ENCODE data around the gene PSMD9.

Gene PSMD9

GRCh38 chr12:121899590-121899989, 11.0 kb downstream of the PSMD9 start:
- H3K27ac ChIP-seq (replicated peaks; ENCODE audit: low read length): no peak overlapping the region
- peaks cover 2% of the 10 kb centered on the region for H3K79me1 ChIP-seq (ENCODE audit: low read depth, low read length)
- H2BK15ac ChIP-seq (ENCODE audit: low read length): no peak overlapping the region
- no peak overlapping the region for H3K14ac ChIP-seq (ENCODE audit: low read length)
- H3K4me3 ChIP-seq (ENCODE audit: low read length in 2 of 2): no peak overlapping the region
- H4K91ac ChIP-seq (ENCODE audit: low read depth, low read length, poor library complexity): no peak overlapping the region
- H2AFZ ChIP-seq (ENCODE audit: low read length): no peak overlapping the region
- peaks cover 0 to 7% of the 10 kb centered on the region in 2 donors for H3K9me3 ChIP-seq (replicated peaks in 1 of 2; ENCODE audit: control insufficient read depth in 2 of 2, insufficient read depth in 1 of 2, low read depth in 1 of 2, low read length in 2 of 2)
- peak overlapping the region; percentile 25 for H3K4me2 ChIP-seq (ENCODE audit: insufficient read depth, low read length, poor library complexity, severe bottlenecking)
- H3K36me3 ChIP-seq (replicated peaks in 1 of 2; ENCODE audit: control insufficient read depth in 2 of 2, insufficient read depth in 2 of 2, low read length in 2 of 2): peaks cover 27 to 79% of the 10 kb centered on the region in 2 donors
- no peak for DNase-seq (ENCODE audit: low spot score)
- H3K9ac ChIP-seq (ENCODE audit: low read depth, low read length, poor library complexity): peak overlapping the region; percentile 44
- no peaks in the 10 kb centered on the region for H3K27me3 ChIP-seq (ENCODE audit: control insufficient read depth in 3 of 3, insufficient read depth in 3 of 3, low read depth in 1 of 3, low read length in 3 of 3)
- no peak overlapping the region for H2AK5ac ChIP-seq (ENCODE audit: low read depth, low read length)
- no peak overlapping the region for H2BK12ac ChIP-seq (ENCODE audit: low read length)
- no peak overlapping the region for H3K18ac ChIP-seq (ENCODE audit: low read length)
- no peak overlapping the region for H2BK5ac ChIP-seq (ENCODE audit: low read length)
- H3K23ac ChIP-seq (ENCODE audit: low read depth, low read length, poor library complexity): no peak overlapping the region
- H3K4ac ChIP-seq (ENCODE audit: low read length): no peak overlapping the region
- H3K4me1 ChIP-seq (ENCODE audit: control insufficient read depth in 2 of 2, insufficient read depth in 1 of 2, low read depth in 1 of 2, low read length in 2 of 2): no peaks in the 10 kb centered on the region
- WGBS, 2 donors (ENCODE audit: extremely low coverage in 2 of 2, insufficient read length in 2 of 2, insufficient replicate concordance in 1 of 2): no CpG with 5 or more reads among the region's 14 CpGs
- H2BK120ac ChIP-seq (ENCODE audit: low read depth, low read length): no peak overlapping the region
- no peak overlapping the region for H4K8ac ChIP-seq (ENCODE audit: low read depth, low read length)

GRCh38 chr12:121903202-121903601, 14.6 kb downstream of the PSMD9 start:
- Histone ChIP-seq H4K91ac (ENCODE audit: low read depth, low read length, poor library complexity) (no peak overlapping the region), H3K4ac (ENCODE audit: low read length) (no peak overlapping the region), H2AK5ac (ENCODE audit: low read depth, low read length) (no peak overlapping the region), H4K8ac (ENCODE audit: low read depth, low read length) (no peak overlapping the region), H3K14ac (ENCODE audit: low read length) (no peak overlapping the region), H3K4me2 (ENCODE audit: insufficient read depth, low read length, poor library complexity, severe bottlenecking) (no peak overlapping the region), H3K23ac (ENCODE audit: low read depth, low read length, poor library complexity) (no peak overlapping the region), H2BK15ac (ENCODE audit: low read length) (no peak overlapping the region), H3K4me1 (ENCODE audit: control insufficient read depth in 2 of 2, insufficient read depth in 1 of 2, low read depth in 1 of 2, low read length in 2 of 2) (no peaks in the 10 kb centered on the region), H2AFZ (ENCODE audit: low read length) (no peak overlapping the region), H3K36me3 (replicated peaks in 1 of 2; ENCODE audit: control insufficient read depth in 2 of 2, insufficient read depth in 2 of 2, low read length in 2 of 2) (peaks cover 31 to 73% of the 10 kb centered on the region in 2 donors), H3K9me3 (replicated peaks in 1 of 2; ENCODE audit: control insufficient read depth in 2 of 2, insufficient read depth in 1 of 2, low read depth in 1 of 2, low read length in 2 of 2) (peaks cover 0 to 7% of the 10 kb centered on the region in 2 donors), H2BK120ac (ENCODE audit: low read depth, low read length) (no peak overlapping the region), H3K79me1 (ENCODE audit: low read depth, low read length) (peaks cover 2% of the 10 kb centered on the region), H3K27me3 (ENCODE audit: control insufficient read depth in 3 of 3, insufficient read depth in 3 of 3, low read depth in 1 of 3, low read length in 3 of 3) (no peaks in the 10 kb centered on the region), H3K18ac (ENCODE audit: low read length) (no peak overlapping the region), H2BK12ac (ENCODE audit: low read length) (no peak overlapping the region), H3K27ac (replicated peaks; ENCODE audit: low read length) (no peak overlapping the region), H2BK5ac (ENCODE audit: low read length) (no peak overlapping the region), H3K9ac (ENCODE audit: low read depth, low read length, poor library complexity) (no peak overlapping the region), H3K4me3 (ENCODE audit: low read length in 2 of 2) (no peak overlapping the region)
- no peak for DNase-seq (ENCODE audit: low spot score)
- WGBS, 2 donors (ENCODE audit: extremely low coverage in 2 of 2, insufficient read length in 2 of 2, insufficient replicate concordance in 1 of 2): no CpG with 5 or more reads among the region's 2 CpGs

GRCh38 chr12:121905746-121906145, 17.2 kb downstream of the PSMD9 start:
- no peak overlapping the region for H3K18ac ChIP-seq (ENCODE audit: low read length)
- H4K91ac ChIP-seq (ENCODE audit: low read depth, low read length, poor library complexity): no peak overlapping the region
- H3K27ac ChIP-seq (replicated peaks; ENCODE audit: low read length): no peak overlapping the region
- no peak overlapping the region for H2BK15ac ChIP-seq (ENCODE audit: low read length)
- DNase-seq (ENCODE audit: low spot score): no peak
- H3K4me3 ChIP-seq (ENCODE audit: low read length in 2 of 2): no peak overlapping the region
- no peak overlapping the region for H2AK5ac ChIP-seq (ENCODE audit: low read depth, low read length)
- H3K4me2 ChIP-seq (ENCODE audit: insufficient read depth, low read length, poor library complexity, severe bottlenecking): no peak overlapping the region
- no peak overlapping the region for H2AFZ ChIP-seq (ENCODE audit: low read length)
- no peak overlapping the region for H2BK120ac ChIP-seq (ENCODE audit: low read depth, low read length)
- peaks cover 2% of the 10 kb centered on the region for H3K79me1 ChIP-seq (ENCODE audit: low read depth, low read length)
- WGBS, 2 donors (ENCODE audit: extremely low coverage in 2 of 2, insufficient read length in 2 of 2, insufficient replicate concordance in 1 of 2): no CpG with 5 or more reads among the region's 4 CpGs
- H2BK12ac ChIP-seq (ENCODE audit: low read length): no peak overlapping the region
- H3K27me3 ChIP-seq (ENCODE audit: control insufficient read depth in 3 of 3, insufficient read depth in 3 of 3, low read depth in 1 of 3, low read length in 3 of 3): no peaks in the 10 kb centered on the region
- peaks cover 0 to 7% of the 10 kb centered on the region in 2 donors for H3K9me3 ChIP-seq (replicated peaks in 1 of 2; ENCODE audit: control insufficient read depth in 2 of 2, insufficient read depth in 1 of 2, low read depth in 1 of 2, low read length in 2 of 2)
- no peak overlapping the region for H4K8ac ChIP-seq (ENCODE audit: low read depth, low read length)
- no peak overlapping the region for H2BK5ac ChIP-seq (ENCODE audit: low read length)
- no peak overlapping the region for H3K23ac ChIP-seq (ENCODE audit: low read depth, low read length, poor library complexity)
- H3K4ac ChIP-seq (ENCODE audit: low read length): no peak overlapping the region
- H3K14ac ChIP-seq (ENCODE audit: low read length): no peak overlapping the region
- H3K4me1 ChIP-seq (ENCODE audit: control insufficient read depth in 2 of 2, insufficient read depth in 1 of 2, low read depth in 1 of 2, low read length in 2 of 2): no peaks in the 10 kb centered on the region
- H3K36me3 ChIP-seq (replicated peaks in 1 of 2; ENCODE audit: control insufficient read depth in 2 of 2, insufficient read depth in 2 of 2, low read length in 2 of 2): peaks cover 25 to 72% of the 10 kb centered on the region in 2 donors
- H3K9ac ChIP-seq (ENCODE audit: low read depth, low read length, poor library complexity): no peak overlapping the region

- H3K4me2 ChIP-seq (ENCODE audit: insufficient read depth, low read length, poor library complexity, severe bottlenecking): no peak overlapping the region
- no peak overlapping the region for H3K23ac ChIP-seq (ENCODE audit: low read depth, low read length, poor library complexity)
- H2BK15ac ChIP-seq (ENCODE audit: low read length): no peak overlapping the region
- H2BK12ac ChIP-seq (ENCODE audit: low read length): no peak overlapping the region
- WGBS, 2 donors (ENCODE audit: extremely low coverage in 2 of 2, insufficient read length in 2 of 2, insufficient replicate concordance in 1 of 2): no CpG with 5 or more reads among the region's 2 CpGs
- no peak overlapping the region for H3K4me3 ChIP-seq (ENCODE audit: low read length in 2 of 2)
- no peak overlapping the region for H2BK5ac ChIP-seq (ENCODE audit: low read length)
- no peaks in the 10 kb centered on the region for H3K4me1 ChIP-seq (ENCODE audit: control insufficient read depth in 2 of 2, insufficient read depth in 1 of 2, low read depth in 1 of 2, low read length in 2 of 2)
- peaks cover 15 to 61% of the 10 kb centered on the region in 2 donors for H3K36me3 ChIP-seq (replicated peaks in 1 of 2; ENCODE audit: control insufficient read depth in 2 of 2, insufficient read depth in 2 of 2, low read length in 2 of 2)
- H3K27ac ChIP-seq (replicated peaks; ENCODE audit: low read length): no peak overlapping the region
- H3K9ac ChIP-seq (ENCODE audit: low read depth, low read length, poor library complexity): no peak overlapping the region
- H3K79me1 ChIP-seq (ENCODE audit: low read depth, low read length): no peaks in the 10 kb centered on the region
- H4K8ac ChIP-seq (ENCODE audit: low read depth, low read length): no peak overlapping the region
- DNase-seq (ENCODE audit: low spot score): no peak
- H3K4ac ChIP-seq (ENCODE audit: low read length): no peak overlapping the region
- no peak overlapping the region for H3K18ac ChIP-seq (ENCODE audit: low read length)
- H2BK120ac ChIP-seq (ENCODE audit: low read depth, low read length): no peak overlapping the region
- H3K9me3 ChIP-seq (replicated peaks in 1 of 2; ENCODE audit: control insufficient read depth in 2 of 2, insufficient read depth in 1 of 2, low read depth in 1 of 2, low read length in 2 of 2): peaks cover 0 to 4% of the 10 kb centered on the region in 2 donors
- no peak overlapping the region for H2AK5ac ChIP-seq (ENCODE audit: low read depth, low read length)
- H3K14ac ChIP-seq (ENCODE audit: low read length): no peak overlapping the region
- H2AFZ ChIP-seq (ENCODE audit: low read length): no peak overlapping the region
- no peak overlapping the region for H4K91ac ChIP-seq (ENCODE audit: low read depth, low read length, poor library complexity)
- no peaks in the 10 kb centered on the region for H3K27me3 ChIP-seq (ENCODE audit: control insufficient read depth in 3 of 3, insufficient read depth in 3 of 3, low read depth in 1 of 3, low read length in 3 of 3)
Measured at GRCh38 chr12:121908702-121909101, 20.1 kb downstream of the PSMD9 start.

All from neuronal stem cell (in vitro differentiated cells).